ENCODE results near the gene C1QTNF5.

DNA sequence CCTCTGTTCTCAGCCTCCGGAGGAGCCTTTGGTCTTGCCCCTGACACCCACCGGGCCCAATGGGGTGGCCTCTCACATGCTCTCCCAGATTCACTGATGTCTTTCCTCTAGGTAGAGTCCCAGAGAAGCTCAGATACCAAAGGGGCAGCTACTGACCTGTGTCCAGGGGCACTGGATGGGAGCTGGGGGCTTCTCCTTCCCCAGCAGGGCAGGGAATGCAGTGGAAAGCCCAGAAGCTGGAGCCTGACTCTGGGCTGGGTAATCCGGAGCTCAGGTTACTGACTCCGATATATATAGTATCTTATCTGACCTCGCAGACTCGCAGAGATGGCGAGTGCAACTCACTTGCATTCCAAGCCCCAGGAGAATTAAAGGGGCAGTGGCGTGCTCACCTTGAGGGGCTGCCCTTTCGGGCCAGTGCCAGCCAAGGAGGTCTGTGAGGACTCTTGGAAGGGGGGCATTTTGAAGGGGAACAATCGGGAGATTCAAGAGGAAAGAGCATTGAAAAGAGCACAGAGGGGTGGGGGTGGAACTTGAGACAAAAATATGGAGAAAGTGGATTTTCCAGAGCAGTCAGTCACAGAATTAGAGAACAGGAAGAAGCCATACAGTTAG is 38.3 kb upstream of the C1QTNF5 start:
- no peak for TF ChIP-seq RAD21 (IDR thresholded peaks at IDR 0.05; ENCODE audit: low read depth)
- TF ChIP-seq TCF7L2 (IDR thresholded peaks at IDR 0.05; ENCODE audit: borderline replicate concordance, extremely low read depth, insufficient read depth, insufficient read length), result no peak
- TF ChIP-seq SP1 (IDR thresholded peaks at IDR 0.05; ENCODE audit: low read depth), result no peak
- TF ChIP-seq, protein P1, sequence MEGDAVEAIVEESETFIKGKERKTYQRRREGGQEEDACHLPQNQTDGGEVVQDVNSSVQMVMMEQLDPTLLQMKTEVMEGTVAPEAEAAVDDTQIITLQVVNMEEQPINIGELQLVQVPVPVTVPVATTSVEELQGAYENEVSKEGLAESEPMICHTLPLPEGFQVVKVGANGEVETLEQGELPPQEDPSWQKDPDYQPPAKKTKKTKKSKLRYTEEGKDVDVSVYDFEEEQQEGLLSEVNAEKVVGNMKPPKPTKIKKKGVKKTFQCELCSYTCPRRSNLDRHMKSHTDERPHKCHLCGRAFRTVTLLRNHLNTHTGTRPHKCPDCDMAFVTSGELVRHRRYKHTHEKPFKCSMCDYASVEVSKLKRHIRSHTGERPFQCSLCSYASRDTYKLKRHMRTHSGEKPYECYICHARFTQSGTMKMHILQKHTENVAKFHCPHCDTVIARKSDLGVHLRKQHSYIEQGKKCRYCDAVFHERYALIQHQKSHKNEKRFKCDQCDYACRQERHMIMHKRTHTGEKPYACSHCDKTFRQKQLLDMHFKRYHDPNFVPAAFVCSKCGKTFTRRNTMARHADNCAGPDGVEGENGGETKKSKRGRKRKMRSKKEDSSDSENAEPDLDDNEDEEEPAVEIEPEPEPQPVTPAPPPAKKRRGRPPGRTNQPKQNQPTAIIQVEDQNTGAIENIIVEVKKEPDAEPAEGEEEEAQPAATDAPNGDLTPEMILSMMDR (IDR thresholded peaks at IDR 0.05 in 2 of 3, conservative IDR thresholded peaks at IDR 0.05 in 1 of 3; ENCODE audit: borderline replicate concordance in 1 of 3, insufficient read depth in 1 of 3, low read depth in 2 of 3, low read length in 2 of 3), result no peak
- no peak for TF ChIP-seq POLR2AphosphoS5 (IDR thresholded peaks at IDR 0.05; ENCODE audit: low read depth, low read length)
- no peak for TF ChIP-seq EZH2 (IDR thresholded peaks at IDR 0.05)
- TF ChIP-seq SIN3A (IDR thresholded peaks at IDR 0.05; ENCODE audit: low read depth), result no peak
- TF ChIP-seq, protein P2, sequence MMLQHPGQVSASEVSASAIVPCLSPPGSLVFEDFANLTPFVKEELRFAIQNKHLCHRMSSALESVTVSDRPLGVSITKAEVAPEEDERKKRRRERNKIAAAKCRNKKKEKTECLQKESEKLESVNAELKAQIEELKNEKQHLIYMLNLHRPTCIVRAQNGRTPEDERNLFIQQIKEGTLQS (IDR thresholded peaks at IDR 0.05), result no peak
